HCT116 (cell line): ENCODE results near the gene INAVA. TPM values are rescaled to one million over a fixed set of nuclear protein-coding genes. Genes with fewer than 3 reads are reported as not detected.

Experiments used
- ATAC-seq: fragments of 200-7000 bp; cut with Tn5 transposase; 2 replicates; pipeline ENCODE4 v1.9.1; 2020; ENCODE audit warnings: mild to moderate bottlenecking, moderate library complexity
- BruUV-seq: library from RNA; stranded (reverse); fragments of 400-500 nt; replicated peaks from 2 replicates; lab custom pipeline; 2021; lab: Mats Ljungman, UMichigan
- CTCF ChIA-PET: fragments of 300-600 bp; sonication (Branson Sonifier 250); formaldehyde crosslinking; loops from one replicate; lab custom pipeline; 2021; ENCODE audit warnings: antibody characterized with exemption; lab: Charles Lee
- POLR2A ChIA-PET: fragments of 300-600, 350-600 bp; sonication (Branson Sonifier 250); formaldehyde crosslinking; loops from one replicate; lab custom pipeline; 2021; ENCODE audit warnings: antibody characterized with exemption; lab: Charles Lee
- RAD21 ChIA-PET, 2 experiments: fragments of 300-600 bp; sonication (Branson Sonifier 250); formaldehyde crosslinking; loops; one replicate each; lab custom pipeline; 2023; ENCODE audit warnings: low total read pairs in 2 of 2; ENCODE audit not compliant: uncharacterized antibody in 2 of 2, unreplicated experiment in 2 of 2, low non-redundant PET in 1 of 2; lab: Charles Lee
- DNase-seq: peaks from one replicate; pipeline ENCODE4 v3.0.0-alpha.2; 2010; ENCODE audit warnings: low read depth, low spot score
- H2AFZ ChIP-seq: fragments of 200-600 bp; shearing (Covaris generic), sonication (generic); 2 replicates; pipeline ENCODE4 v1.6.1; 2017; ENCODE audit warnings: low read depth, mixed run types, mixed read lengths, antibody characterized with exemption, low read length; ENCODE audit not compliant: poor library complexity, severe bottlenecking
- H3K27ac ChIP-seq: 2 replicates; pipeline ENCODE4 v1.5.1; 2012; ENCODE audit warnings: low read depth, low read length
- H3K27me3 ChIP-seq: fragments of 200-600 bp; sonication (generic); 2 replicates; pipeline ENCODE4 v1.6.1; 2016; ENCODE audit warnings: mixed run types, low read length, mixed read lengths; ENCODE audit not compliant: insufficient read depth
- H3K36me3 ChIP-seq, 2 experiments: fragments of 200-500 bp in 1 of 2; fragments of 200-600 bp in 1 of 2; sonication (Bioruptor generic) in 1 of 2; sonication (generic) in 1 of 2; 2 replicates each; pipeline versions ENCODE4 v1.5.1 to v1.6.1; 2014 to 2016; ENCODE audit warnings: low read length in 2 of 2, inconsistent platforms in 1 of 2, mixed read lengths in 1 of 2, mixed run types in 1 of 2; ENCODE audit not compliant: insufficient read depth in 2 of 2, control insufficient read depth in 1 of 2
- H3K4me1 ChIP-seq, 2 experiments: fragments of 200-600 bp in 1 of 2; sonication (generic) in 1 of 2; 2 replicates each; pipeline versions ENCODE4 v1.5.1 to v1.6.1; 2012 to 2017; ENCODE audit warnings: low read length in 2 of 2, inconsistent platforms in 1 of 2, mild to moderate bottlenecking in 1 of 2, mixed read lengths in 1 of 2, mixed run types in 1 of 2, moderate library complexity in 1 of 2; ENCODE audit not compliant: insufficient read depth in 2 of 2, control insufficient read depth in 1 of 2
- H3K4me2 ChIP-seq: fragments of 200-600 bp; sonication (generic); 2 replicates; pipeline ENCODE4 v1.6.1; 2017; ENCODE audit warnings: mixed run types, low read length, mixed read lengths
- H3K4me3 ChIP-seq, 2 experiments: fragments of 200-600 bp in 1 of 2; sonication (generic) in 1 of 2; replicated peaks in 1 of 2; 2 replicates each; pipeline ENCODE4 v1.5.1; 2011 to 2016; ENCODE audit warnings: low read length in 2 of 2, control low read depth in 1 of 2, low read depth in 1 of 2, mild to moderate bottlenecking in 1 of 2, mixed read lengths in 1 of 2, mixed run types in 1 of 2
- H3K79me2 ChIP-seq: fragments of 200-600 bp; sonication (generic); 2 replicates; pipeline ENCODE4 v1.6.1; 2017; ENCODE audit warnings: mild to moderate bottlenecking, mixed run types, low read length, moderate library complexity, mixed read lengths; ENCODE audit not compliant: insufficient read depth
- H3K9ac ChIP-seq: fragments of 200-600 bp; sonication (generic); 2 replicates; pipeline ENCODE4 v1.6.1; 2016; ENCODE audit warnings: low read length, mixed read lengths
- H3K9me2 ChIP-seq: fragments of 200-600 bp; sonication (generic), shearing (Covaris generic); 2 replicates; pipeline ENCODE4 v1.6.1; 2017; ENCODE audit warnings: mixed run types, mild to moderate bottlenecking, moderate library complexity; ENCODE audit not compliant: insufficient read depth
- H3K9me3 ChIP-seq, 2 experiments: fragments of 200-500 bp in 1 of 2; fragments of 200-600 bp in 1 of 2; sonication (Bioruptor generic) in 1 of 2; sonication (generic) in 1 of 2; 2 replicates each; pipeline ENCODE4 v1.6.1; 2014 to 2017; ENCODE audit warnings: low read length in 2 of 2, mixed read lengths in 2 of 2, inconsistent platforms in 1 of 2, low read depth in 1 of 2, mild to moderate bottlenecking in 1 of 2, mixed run types in 1 of 2, moderate library complexity in 1 of 2; ENCODE audit not compliant: control insufficient read depth in 1 of 2, insufficient read depth in 1 of 2
- H4K20me1 ChIP-seq: fragments of 200-600 bp; sonication (generic), shearing (Covaris generic); 2 replicates; pipeline ENCODE4 v1.6.1; 2017; ENCODE audit warnings: mixed run types, mild to moderate bottlenecking, moderate library complexity; ENCODE audit not compliant: insufficient read depth
- CBX3 ChIP-seq: IDR thresholded peaks from 2 replicates; pipeline ENCODE4 v1.6.1; 2012; ENCODE audit warnings: low read depth
- CEBPB ChIP-seq: IDR thresholded peaks from 2 replicates; pipeline ENCODE4 v1.6.1; 2012; ENCODE audit warnings: low read depth
- EGR1 ChIP-seq: IDR thresholded peaks from 2 replicates; pipeline ENCODE4 v1.6.1; 2012; ENCODE audit warnings: low read depth
- ELF1 ChIP-seq: IDR thresholded peaks from 2 replicates; pipeline ENCODE4 v1.6.1; 2012; ENCODE audit warnings: low read depth, borderline replicate concordance
- FOSL1 ChIP-seq: IDR thresholded peaks from 2 replicates; pipeline ENCODE4 v1.6.1; 2012; ENCODE audit warnings: low read depth
- JUND ChIP-seq: IDR thresholded peaks from 2 replicates; pipeline ENCODE4 v1.6.1; 2012
- POLR2AphosphoS5 ChIP-seq: IDR thresholded peaks from 2 replicates; pipeline ENCODE4 v1.6.1; 2011; ENCODE audit warnings: mild to moderate bottlenecking, low read depth, low read length, moderate library complexity
- TCF7L2 ChIP-seq: IDR thresholded peaks from 2 replicates; pipeline ENCODE4 v1.7.0; 2011; ENCODE audit warnings: borderline replicate concordance, inconsistent platforms; ENCODE audit not compliant: insufficient read depth, insufficient read length; ENCODE audit errors: extremely low read depth
- YY1 ChIP-seq: IDR thresholded peaks from 2 replicates; pipeline ENCODE4 v1.6.1; 2011; ENCODE audit warnings: low read length, low read depth, moderate library complexity, mild to moderate bottlenecking; ENCODE audit not compliant: insufficient replicate concordance; ENCODE audit errors: extremely low read depth
- intact Hi-C: fragments of 100-400 bp; cut with micrococcal nuclease; formaldehyde crosslinking; loops from 2 replicates; pipeline ENCODE4 v1.10.0; 2022
- total RNA-seq: library from RNA; stranded (reverse); gene quantifications from one replicate; pipeline ENCODE4 v1.2.1, GENCODE V29; 2021; ENCODE audit not compliant: unreplicated experiment
- TF ChIP-seq, protein P1 (sequence below): IDR thresholded peaks from 2 replicates; pipeline ENCODE4 v1.6.1; 2012
- TF ChIP-seq, protein P2 (sequence below): IDR thresholded peaks from 2 replicates; pipeline ENCODE4 v1.6.1; 2012
- TF ChIP-seq, protein P3 (sequence below): IDR thresholded peaks from 2 replicates; pipeline ENCODE4 v1.6.1; 2011; ENCODE audit warnings: mild to moderate bottlenecking, low read length, moderate library complexity; ENCODE audit not compliant: insufficient replicate concordance; ENCODE audit errors: extremely low read depth

The INAVA gene
- total RNA-seq, 1 experiment from 2014 or later, result 18.8 TPM

DNA sequence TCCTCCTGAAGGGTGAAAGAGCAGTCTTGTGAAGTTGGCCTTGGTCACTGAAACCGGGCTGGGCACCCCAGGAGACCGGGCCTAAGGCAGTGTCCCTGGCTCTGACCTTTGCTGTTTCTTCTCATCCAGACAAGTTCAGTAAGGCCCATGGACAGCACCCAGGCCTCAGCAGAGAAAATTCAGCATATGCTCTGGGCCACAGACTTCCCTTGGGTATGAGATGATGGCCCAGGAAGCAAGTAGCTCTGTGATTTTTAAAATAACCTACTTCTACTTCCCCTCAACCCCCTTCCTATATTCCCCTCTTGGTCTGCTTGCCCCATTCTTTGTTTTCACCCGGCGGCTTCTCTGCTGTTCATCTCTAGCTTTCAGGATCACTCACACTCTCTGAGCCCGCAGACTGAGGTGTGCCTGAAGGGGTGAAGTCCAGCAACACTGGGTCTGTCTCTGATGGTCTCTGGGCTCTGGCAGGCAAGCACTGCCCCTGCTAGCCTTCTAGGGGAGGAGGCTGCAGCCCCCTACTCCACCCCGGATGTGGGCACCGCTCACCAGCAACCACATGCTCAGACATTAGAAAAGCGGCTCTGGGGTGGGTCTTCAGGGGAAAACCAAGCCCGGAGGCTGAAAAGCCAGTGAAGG is 24.8 kb upstream of the INAVA start:
- no TSS peak for BruUV-seq
- DNase-seq (no peak), ATAC-seq (no peak)
- no peak overlapping the region for H3K9ac ChIP-seq
- ChIA-PET CTCF (no interaction called here), POLR2A (no interaction called here), RAD21 (no interaction called here)
- no peaks in the 10 kb centered on the region for H3K79me2 ChIP-seq
- TF ChIP-seq EGR1, result no peak
- TF ChIP-seq, protein P1, sequence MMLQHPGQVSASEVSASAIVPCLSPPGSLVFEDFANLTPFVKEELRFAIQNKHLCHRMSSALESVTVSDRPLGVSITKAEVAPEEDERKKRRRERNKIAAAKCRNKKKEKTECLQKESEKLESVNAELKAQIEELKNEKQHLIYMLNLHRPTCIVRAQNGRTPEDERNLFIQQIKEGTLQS, result no peak
- TF ChIP-seq, protein P2, sequence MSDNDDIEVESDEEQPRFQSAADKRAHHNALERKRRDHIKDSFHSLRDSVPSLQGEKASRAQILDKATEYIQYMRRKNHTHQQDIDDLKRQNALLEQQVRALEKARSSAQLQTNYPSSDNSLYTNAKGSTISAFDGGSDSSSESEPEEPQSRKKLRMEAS, result no peak
- H3K4me3 ChIP-seq, result no peak overlapping the region
- intact Hi-C loops, result no loop called here
- 0 out of 2 replicates have a peak, but pooled peaks cover 3% of the 10 kb centered on the region for H3K27me3 ChIP-seq
- no peak overlapping the region for H3K4me2 ChIP-seq
- no peaks in the 10 kb centered on the region for H3K9me3 ChIP-seq
- no peaks in the 10 kb centered on the region for H4K20me1 ChIP-seq
- H3K4me1 ChIP-seq, result no peaks in the 10 kb centered on the region
- no peak overlapping the region for H3K27ac ChIP-seq
- no peak overlapping the region for H2AFZ ChIP-seq
- H3K36me3 ChIP-seq, result no peaks in the 10 kb centered on the region
- no peaks in the 10 kb centered on the region for H3K9me2 ChIP-seq

DNA sequence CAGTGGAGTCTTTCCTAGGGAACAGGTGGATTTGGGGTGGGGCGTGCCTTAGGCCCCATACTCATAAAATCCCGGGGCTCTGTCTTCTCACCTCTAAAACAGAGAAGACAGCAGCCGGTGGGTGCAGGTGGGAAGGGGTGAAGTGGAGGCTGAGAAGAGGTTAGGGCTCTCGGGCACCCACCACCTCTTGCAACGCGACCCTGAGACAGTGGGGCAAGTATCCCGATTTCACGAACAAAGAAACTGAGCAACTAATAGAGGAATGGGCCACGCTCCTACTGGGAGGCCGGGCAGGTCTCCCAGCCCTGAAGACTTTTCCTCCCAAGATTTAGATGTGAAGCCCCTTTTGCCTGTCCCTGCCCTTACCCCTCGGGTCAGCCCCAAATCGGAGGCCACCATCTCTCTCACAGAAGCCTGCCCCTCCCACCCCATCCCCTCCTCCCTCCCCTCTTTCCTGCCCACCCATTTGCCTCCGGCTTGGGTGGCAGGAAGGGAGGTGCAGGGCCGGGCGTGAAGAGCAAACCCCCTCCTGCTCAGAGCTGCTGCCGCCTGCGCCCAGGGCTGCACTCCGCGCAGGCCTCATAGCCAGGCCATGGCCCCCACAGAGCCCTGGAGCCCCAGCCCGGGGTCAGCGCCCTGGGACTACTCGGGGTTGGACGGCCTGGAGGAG is 22.1 kb upstream of the INAVA start, which contains the start of gene GPR25:
TSS of gene GPR25 (plus strand) at position 536 of the 670 bp plus-strand sequence. CDS start at position 593, 57 bp downstream.
- H3K27ac ChIP-seq, result no peak within 1 kb of the TSS
- H2AFZ ChIP-seq, result no peak within 1 kb of the TSS
- no peaks in the 10 kb centered on the region for H3K79me2 ChIP-seq
- no peak within 1 kb of the TSS for H3K4me2 ChIP-seq
- no peak within 1 kb of the TSS for H3K9ac ChIP-seq
- no peaks in the 10 kb centered on the region for H3K9me3 ChIP-seq
- H4K20me1 ChIP-seq, result no peaks in the 10 kb centered on the region
- ChIA-PET RAD21 (interaction anchor here in 1 of 2 experiments (0.7 kb wide), 1 partner anchor 489 kb away, joined by 3 read pairs; no protein-coding TSS in a partner anchor), CTCF (no interaction called here), POLR2A (no interaction called here)
- H3K4me3 ChIP-seq, result no peak within 1 kb of the TSS
- no peak for TF ChIP-seq POLR2AphosphoS5
- no peak for TF ChIP-seq YY1
- TF ChIP-seq JUND, result no peak
- TF ChIP-seq, protein P1, result no peak
- TF ChIP-seq TCF7L2, result no peak
- no peak for TF ChIP-seq ELF1
- TF ChIP-seq, protein P3, sequence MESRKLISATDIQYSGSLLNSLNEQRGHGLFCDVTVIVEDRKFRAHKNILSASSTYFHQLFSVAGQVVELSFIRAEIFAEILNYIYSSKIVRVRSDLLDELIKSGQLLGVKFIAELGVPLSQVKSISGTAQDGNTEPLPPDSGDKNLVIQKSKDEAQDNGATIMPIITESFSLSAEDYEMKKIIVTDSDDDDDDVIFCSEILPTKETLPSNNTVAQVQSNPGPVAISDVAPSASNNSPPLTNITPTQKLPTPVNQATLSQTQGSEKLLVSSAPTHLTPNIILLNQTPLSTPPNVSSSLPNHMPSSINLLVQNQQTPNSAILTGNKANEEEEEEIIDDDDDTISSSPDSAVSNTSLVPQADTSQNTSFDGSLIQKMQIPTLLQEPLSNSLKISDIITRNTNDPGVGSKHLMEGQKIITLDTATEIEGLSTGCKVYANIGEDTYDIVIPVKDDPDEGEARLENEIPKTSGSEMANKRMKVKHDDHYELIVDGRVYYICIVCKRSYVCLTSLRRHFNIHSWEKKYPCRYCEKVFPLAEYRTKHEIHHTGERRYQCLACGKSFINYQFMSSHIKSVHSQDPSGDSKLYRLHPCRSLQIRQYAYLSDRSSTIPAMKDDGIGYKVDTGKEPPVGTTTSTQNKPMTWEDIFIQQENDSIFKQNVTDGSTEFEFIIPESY, result no peak
- TF ChIP-seq CEBPB, result no peak
- TF ChIP-seq FOSL1, result no peak
- no peak for TF ChIP-seq CBX3
- TF ChIP-seq EGR1, result no peak
- no peaks in the 10 kb centered on the region for H3K4me1 ChIP-seq
- ATAC-seq (no peak), DNase-seq (no peak)
- intact Hi-C loops, result no loop called here
- peaks cover 10% of the 10 kb centered on the region; the same call in 1 of the 2 replicates for H3K27me3 ChIP-seq
- no TSS peak for BruUV-seq
- H3K36me3 ChIP-seq, result no peaks in the 10 kb centered on the region
- no peaks in the 10 kb centered on the region for H3K9me2 ChIP-seq
